Measurements from ENCODE around the gene DIPK1C.

DIPK1C gene

DNA sequence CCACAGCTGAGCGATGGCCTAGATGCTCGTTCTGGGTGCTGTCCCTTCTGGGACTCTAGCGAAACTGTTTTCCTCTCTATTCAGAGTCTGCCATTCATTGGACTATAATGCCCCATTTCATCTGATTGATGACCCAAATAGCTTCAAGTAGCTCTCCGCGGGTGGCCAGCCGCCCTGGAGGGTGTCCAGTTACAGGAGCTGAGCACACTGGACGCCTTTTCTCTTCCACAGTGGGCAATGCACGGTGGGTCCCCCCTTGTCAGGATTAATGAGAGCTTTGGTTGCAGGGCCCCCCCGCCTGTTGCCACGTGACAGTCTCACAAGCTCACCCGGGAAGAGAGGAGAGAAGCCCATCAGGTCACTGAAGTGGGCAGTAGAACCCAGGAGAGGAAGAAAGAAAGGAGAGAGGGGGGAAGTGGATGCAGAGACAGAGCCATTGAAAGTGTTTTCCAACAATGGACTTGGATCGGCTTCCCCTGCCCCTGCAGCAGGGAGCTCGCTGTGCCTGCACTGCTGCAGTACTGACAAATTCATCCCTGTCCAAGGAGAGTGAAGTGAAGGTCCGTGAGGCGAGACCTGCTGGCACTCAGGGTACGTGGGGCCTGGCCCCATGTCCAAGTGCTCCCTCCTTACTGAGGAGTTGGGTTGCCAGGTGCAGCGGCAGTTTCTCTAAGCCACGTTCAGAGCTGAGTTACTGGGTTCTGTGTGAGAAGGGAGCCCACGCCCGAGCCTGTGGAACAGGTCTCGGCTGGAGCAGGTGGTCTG is 44.8 kb downstream of the DIPK1C start:
- Histone ChIP-seq H3K4me1 (ENCODE audit: control insufficient read depth in 1 of 2, insufficient read depth in 2 of 2, low read length in 2 of 2) (no peaks in the 10 kb centered on the region), H3K27me3 (ENCODE audit: insufficient read depth, low read length) (no peaks in the 10 kb centered on the region), H3K4ac (ENCODE audit: low read depth, low read length) (no peak overlapping the region), H3K27ac (ENCODE audit: low read depth, low read length) (no peak overlapping the region), H3K4me3 (ENCODE audit: low read depth, low read length) (no peak overlapping the region), H3K4me2 (ENCODE audit: low read length) (no peak overlapping the region), H4K12ac (ENCODE audit: low read depth, low read length) (no peak overlapping the region), H3K18ac (ENCODE audit: low read length) (no peak overlapping the region), H3K79me1 (ENCODE audit: low read length) (no peaks in the 10 kb centered on the region), H3K23ac (ENCODE audit: low read length) (no peak overlapping the region), H3K9me3 (ENCODE audit: insufficient read depth, low read depth, low read length) (no peaks in the 10 kb centered on the region), H4K8ac (ENCODE audit: low read depth, low read length) (no peak overlapping the region), H3K79me2 (ENCODE audit: control insufficient read depth, insufficient read depth, low read length, poor library complexity) (no peaks in the 10 kb centered on the region), H4K91ac (ENCODE audit: low read depth, low read length) (no peak overlapping the region), H3K36me3 (ENCODE audit: control insufficient read depth in 1 of 2, insufficient read depth in 2 of 2, low read length in 2 of 2) (no peaks in the 10 kb centered on the region), H2AFZ (ENCODE audit: insufficient read depth, low read length, poor library complexity) (no peak overlapping the region), H2BK5ac (ENCODE audit: low read depth, low read length, poor library complexity) (no peak overlapping the region), H3K9ac (ENCODE audit: low read length) (no peak overlapping the region), H2BK12ac (ENCODE audit: low read length) (no peak overlapping the region), H2AK5ac (ENCODE audit: low read length) (no peak overlapping the region), H2BK120ac (ENCODE audit: insufficient read depth, low read length, poor library complexity) (no peak overlapping the region), H3K14ac (ENCODE audit: low read length) (no peak overlapping the region)
- no CpG with 5 or more reads among the region's 21 CpGs for WGBS (ENCODE audit: extremely low coverage, insufficient coverage, insufficient read length)
- no peak for DNase-seq

DNA sequence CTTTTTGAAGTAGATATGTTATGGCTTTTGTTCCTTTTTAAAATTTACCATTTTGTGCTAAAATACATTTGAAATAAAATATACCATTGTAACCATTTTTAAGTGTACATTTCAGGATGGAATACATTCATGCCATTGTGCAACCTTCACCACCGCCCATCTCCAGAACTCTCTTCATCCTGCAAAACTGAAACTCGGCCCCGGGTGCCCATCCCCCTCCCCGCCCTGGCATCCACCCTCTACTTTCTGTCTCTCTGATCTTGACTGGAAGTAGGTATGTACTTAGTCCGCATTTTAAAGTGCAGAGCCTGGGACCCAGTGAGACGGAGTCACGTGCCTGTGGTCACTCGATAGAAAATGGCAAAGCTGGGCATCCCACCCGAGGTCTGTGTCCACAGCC is 45.6 kb downstream of the DIPK1C start:
- no peak overlapping the region for H4K12ac ChIP-seq (ENCODE audit: low read depth, low read length)
- no peaks in the 10 kb centered on the region for H3K36me3 ChIP-seq (ENCODE audit: control insufficient read depth in 1 of 2, insufficient read depth in 2 of 2, low read length in 2 of 2)
- no peak for DNase-seq

DNA sequence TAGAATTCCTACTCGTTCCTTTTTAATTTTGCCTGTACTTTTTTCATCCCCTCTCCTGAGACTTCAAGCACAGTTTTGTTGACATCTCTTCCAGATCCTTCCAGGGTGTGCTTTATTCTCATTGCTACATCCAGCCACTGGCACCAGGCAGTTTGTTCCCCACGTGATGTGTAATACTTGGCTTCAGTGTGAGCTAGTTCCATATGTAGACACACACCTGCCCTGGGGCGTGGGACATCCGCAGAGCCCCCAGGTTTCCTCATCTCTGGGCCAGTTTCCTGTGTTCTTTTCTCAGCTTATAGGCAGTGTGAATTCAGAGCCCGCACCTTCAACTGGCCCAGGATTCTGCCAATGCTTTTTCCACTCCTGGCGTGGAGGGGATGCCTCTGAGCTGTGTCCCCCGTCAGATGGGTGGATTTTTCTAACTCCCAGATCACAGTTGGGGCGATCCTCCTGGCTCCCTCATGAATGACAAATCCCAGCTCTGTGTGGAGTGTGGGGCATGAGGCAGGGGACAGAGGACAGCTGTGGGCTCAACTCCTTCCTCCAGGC is 46.6 kb downstream of the DIPK1C start:
- Histone ChIP-seq H3K18ac (ENCODE audit: low read length) (no peak overlapping the region), H2BK5ac (ENCODE audit: low read depth, low read length, poor library complexity) (no peak overlapping the region), H4K91ac (ENCODE audit: low read depth, low read length) (no peak overlapping the region), H3K9me3 (ENCODE audit: insufficient read depth, low read depth, low read length) (no peaks in the 10 kb centered on the region), H3K27ac (ENCODE audit: low read depth, low read length) (no peak overlapping the region), H3K4me3 (ENCODE audit: low read depth, low read length) (no peak overlapping the region), H3K23ac (ENCODE audit: low read length) (no peak overlapping the region), H3K4ac (ENCODE audit: low read depth, low read length) (no peak overlapping the region), H3K14ac (ENCODE audit: low read length) (no peak overlapping the region), H4K8ac (ENCODE audit: low read depth, low read length) (no peak overlapping the region), H3K4me1 (ENCODE audit: control insufficient read depth in 1 of 2, insufficient read depth in 2 of 2, low read length in 2 of 2) (no peaks in the 10 kb centered on the region), H2AFZ (ENCODE audit: insufficient read depth, low read length, poor library complexity) (no peak overlapping the region), H3K36me3 (ENCODE audit: control insufficient read depth in 1 of 2, insufficient read depth in 2 of 2, low read length in 2 of 2) (no peaks in the 10 kb centered on the region), H2AK5ac (ENCODE audit: low read length) (no peak overlapping the region), H4K12ac (ENCODE audit: low read depth, low read length) (no peak overlapping the region), H2BK12ac (ENCODE audit: low read length) (no peak overlapping the region), H3K79me2 (ENCODE audit: control insufficient read depth, insufficient read depth, low read length, poor library complexity) (no peaks in the 10 kb centered on the region), H3K9ac (ENCODE audit: low read length) (no peak overlapping the region), H3K4me2 (ENCODE audit: low read length) (no peak overlapping the region), H3K79me1 (ENCODE audit: low read length) (no peaks in the 10 kb centered on the region), H3K27me3 (ENCODE audit: insufficient read depth, low read length) (no peaks in the 10 kb centered on the region), H2BK120ac (ENCODE audit: insufficient read depth, low read length, poor library complexity) (no peak overlapping the region)
- no peak for DNase-seq
- WGBS (ENCODE audit: extremely low coverage, insufficient coverage, insufficient read length) = no CpG with 5 or more reads among the region's 8 CpGs

More for the DNA sequence above, 45.6 kb downstream of the DIPK1C start:
- Histone ChIP-seq H2BK12ac (ENCODE audit: low read length) (no peak overlapping the region), H2AFZ (ENCODE audit: insufficient read depth, low read length, poor library complexity) (no peak overlapping the region), H3K4me2 (ENCODE audit: low read length) (no peak overlapping the region), H2BK5ac (ENCODE audit: low read depth, low read length, poor library complexity) (no peak overlapping the region), H2BK120ac (ENCODE audit: insufficient read depth, low read length, poor library complexity) (no peak overlapping the region), H4K91ac (ENCODE audit: low read depth, low read length) (no peak overlapping the region), H3K4ac (ENCODE audit: low read depth, low read length) (no peak overlapping the region), H3K27ac (ENCODE audit: low read depth, low read length) (no peak overlapping the region), H3K9ac (ENCODE audit: low read length) (no peak overlapping the region), H3K14ac (ENCODE audit: low read length) (no peak overlapping the region), H3K79me1 (ENCODE audit: low read length) (no peaks in the 10 kb centered on the region), H3K9me3 (ENCODE audit: insufficient read depth, low read depth, low read length) (no peaks in the 10 kb centered on the region), H3K4me3 (ENCODE audit: low read depth, low read length) (no peak overlapping the region), H3K4me1 (ENCODE audit: control insufficient read depth in 1 of 2, insufficient read depth in 2 of 2, low read length in 2 of 2) (no peaks in the 10 kb centered on the region), H3K23ac (ENCODE audit: low read length) (no peak overlapping the region), H3K27me3 (ENCODE audit: insufficient read depth, low read length) (no peaks in the 10 kb centered on the region), H3K18ac (ENCODE audit: low read length) (no peak overlapping the region), H2AK5ac (ENCODE audit: low read length) (no peak overlapping the region), H4K8ac (ENCODE audit: low read depth, low read length) (no peak overlapping the region), H3K79me2 (ENCODE audit: control insufficient read depth, insufficient read depth, low read length, poor library complexity) (no peaks in the 10 kb centered on the region)
- no CpG with 5 or more reads among the region's 9 CpGs for WGBS (ENCODE audit: extremely low coverage, insufficient coverage, insufficient read length)

DNA sequence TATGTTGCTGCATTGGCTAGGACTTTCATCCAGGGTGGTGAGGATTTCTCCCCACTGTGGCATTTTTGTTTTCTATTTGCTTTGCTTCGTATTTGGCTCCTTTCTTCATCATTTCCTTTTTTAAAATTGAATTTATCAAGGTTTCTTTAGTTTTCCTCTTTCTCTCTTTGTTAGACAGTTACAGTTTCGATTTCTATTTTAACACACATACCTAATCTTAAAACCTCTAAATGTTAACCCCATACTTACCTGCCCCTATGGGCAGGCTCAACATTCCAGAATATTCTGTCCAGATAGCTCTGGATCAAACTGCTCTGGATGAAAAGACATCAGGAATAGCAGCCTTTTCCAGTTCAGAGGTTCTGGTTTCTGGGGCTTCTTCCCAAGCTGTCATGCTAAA is 49.2 kb downstream of the DIPK1C start:
- no peak for DNase-seq

More for the DNA sequence above, 49.2 kb downstream of the DIPK1C start:
- Histone ChIP-seq H3K27me3 (ENCODE audit: insufficient read depth, low read length) (no peaks in the 10 kb centered on the region), H2BK120ac (ENCODE audit: insufficient read depth, low read length, poor library complexity) (no peak overlapping the region), H3K36me3 (ENCODE audit: control insufficient read depth in 1 of 2, insufficient read depth in 2 of 2, low read length in 2 of 2) (no peaks in the 10 kb centered on the region), H3K23ac (ENCODE audit: low read length) (no peak overlapping the region), H3K4me3 (ENCODE audit: low read depth, low read length) (no peak overlapping the region), H3K18ac (ENCODE audit: low read length) (no peak overlapping the region), H4K8ac (ENCODE audit: low read depth, low read length) (no peak overlapping the region), H3K4ac (ENCODE audit: low read depth, low read length) (no peak overlapping the region), H2BK12ac (ENCODE audit: low read length) (no peak overlapping the region), H3K9me3 (ENCODE audit: insufficient read depth, low read depth, low read length) (no peaks in the 10 kb centered on the region), H3K79me1 (ENCODE audit: low read length) (no peaks in the 10 kb centered on the region), H4K91ac (ENCODE audit: low read depth, low read length) (no peak overlapping the region), H3K79me2 (ENCODE audit: control insufficient read depth, insufficient read depth, low read length, poor library complexity) (no peaks in the 10 kb centered on the region), H4K12ac (ENCODE audit: low read depth, low read length) (no peak overlapping the region), H3K4me2 (ENCODE audit: low read length) (no peak overlapping the region), H2BK5ac (ENCODE audit: low read depth, low read length, poor library complexity) (no peak overlapping the region), H3K27ac (ENCODE audit: low read depth, low read length) (no peak overlapping the region), H3K4me1 (ENCODE audit: control insufficient read depth in 1 of 2, insufficient read depth in 2 of 2, low read length in 2 of 2) (peaks cover 2% of the 10 kb centered on the region in 2 experiments), H2AFZ (ENCODE audit: insufficient read depth, low read length, poor library complexity) (no peak overlapping the region), H3K14ac (ENCODE audit: low read length) (no peak overlapping the region), H3K9ac (ENCODE audit: low read length) (no peak overlapping the region), H2AK5ac (ENCODE audit: low read length) (no peak overlapping the region)
- 100% methylated on average over 1 of the region's 2 CpGs for WGBS (ENCODE audit: extremely low coverage, insufficient coverage, insufficient read length)

Data from trophoblast cell (in vitro differentiated cells and primary cell).